CD4-positive, alpha-beta T cell (primary cell): ENCODE results near the gene HNRNPCL1. TPM values are rescaled to one million over a fixed set of nuclear protein-coding genes. Genes with fewer than 3 reads are reported as not detected.
"Not testable (repeated sequence)": the region's sequence is repeated elsewhere in the genome, so short reads cannot be mapped to it uniquely, and the experiment has no call there.

ENCODE experiments used
- ATAC-seq: fragments of 200-7000 bp; cut with Tn5 transposase; one replicate; pipeline ENCODE4 v1.10.0; 2022; ENCODE audit warnings: mild to moderate bottlenecking; ENCODE audit not compliant: poor library complexity
- CTCF ChIA-PET: fragments of 350-600 bp; sonication (Branson Sonifier 250); formaldehyde crosslinking; loops from one replicate; lab custom pipeline; 2021; ENCODE audit warnings: antibody characterized with exemption, inconsistent platforms; lab: Charles Lee
- POLR2A ChIA-PET: fragments of 350-600 bp; sonication (Branson Sonifier 250); formaldehyde crosslinking; loops from one replicate; lab custom pipeline; 2021; ENCODE audit warnings: antibody characterized with exemption, inconsistent platforms; lab: Charles Lee
- DNase-seq, 14 experiments: peaks; one replicate each; pipeline ENCODE4 v3.0.0-alpha.2; 2013 to 2020; ENCODE audit warnings: mixed read lengths in 2 of 14
- H3K27ac ChIP-seq, 2 donors: one replicate each; pipeline versions ENCODE4 v1.5.1 to v1.7.0; 2013; ENCODE audit warnings: low read length in 2 of 2, low read depth in 1 of 2, mild to moderate bottlenecking in 1 of 2
- H3K27me3 ChIP-seq, 2 experiments: 1 replicate in 1 of 2; 2 replicates in 1 of 2; pipeline versions ENCODE4 v1.6.1 to v1.7.0; 2013; ENCODE audit warnings: low read length in 2 of 2, control low read depth in 1 of 2, mild to moderate bottlenecking in 1 of 2, moderate library complexity in 1 of 2; ENCODE audit not compliant: insufficient read depth in 2 of 2, control insufficient read depth in 1 of 2
- H3K36me3 ChIP-seq: one replicate; pipeline ENCODE4 v1.6.1; 2013; ENCODE audit warnings: low read length, control low read depth; ENCODE audit not compliant: insufficient read depth
- H3K4me1 ChIP-seq: one replicate; pipeline ENCODE4 v1.6.1; 2013; ENCODE audit warnings: low read length, control low read depth; ENCODE audit not compliant: insufficient read depth
- H3K4me3 ChIP-seq: one replicate; pipeline ENCODE4 v1.5.1; 2013; ENCODE audit warnings: mild to moderate bottlenecking, low read length, moderate library complexity
- H3K9me3 ChIP-seq, 2 experiments: 1 replicate in 1 of 2; 2 replicates in 1 of 2; pipeline versions ENCODE4 v1.6.1 to v1.7.0; 2013; ENCODE audit warnings: low read length in 2 of 2, mild to moderate bottlenecking in 2 of 2, control low read depth in 1 of 2, moderate library complexity in 1 of 2; ENCODE audit not compliant: control insufficient read depth in 1 of 2, insufficient read depth in 1 of 2
- H3K27ac Mint-ChIP-seq: one replicate; pipeline ENCODE4 v1.8.0; 2020; ENCODE audit warnings: mixed read lengths
- H3K27me3 Mint-ChIP-seq: one replicate; pipeline ENCODE4 v1.8.0; 2021; ENCODE audit warnings: mixed read lengths
- H3K36me3 Mint-ChIP-seq: one replicate; pipeline ENCODE4 v1.8.0; 2021; ENCODE audit warnings: low read depth, mixed read lengths
- H3K4me1 Mint-ChIP-seq: one replicate; pipeline ENCODE4 v1.8.0; 2021; ENCODE audit warnings: low read depth, mixed read lengths
- H3K4me3 Mint-ChIP-seq: one replicate; pipeline ENCODE4 v1.8.0; 2020; ENCODE audit warnings: mild to moderate bottlenecking, mixed read lengths
- H3K9me3 Mint-ChIP-seq: one replicate; pipeline ENCODE4 v1.8.0; 2020; ENCODE audit warnings: mixed read lengths
- intact Hi-C, 2 experiments: fragments of 100-400 bp; cut with DNase I in 1 of 2; cut with micrococcal nuclease in 1 of 2; formaldehyde crosslinking; loops; one replicate each; pipeline versions ENCODE4 v1.15.1 to v1.9.0; 2023 to 2025; cut with DNase I, micrococcal nuclease
- total RNA-seq, 174 experiments: library from RNA in 2 of 174; stranded (reverse) in 2 of 174; gene quantifications; one replicate each; pipeline ENCODE4 v1.2.3 and lab custom pipeline; 2021 to 2026
- TF ChIP-seq, protein P1 (sequence below): fragments of 200-600 bp; IDR thresholded peaks from one replicate; pipeline ENCODE4 v1.8.0; 2022; ENCODE audit warnings: antibody characterized with exemption, mild to moderate bottlenecking

HNRNPCL1 gene
- total RNA-seq, 2 experiments from 2014 or later: not detected

GRCh38 chr1:12851779-12852178 is 3.3 kb upstream of the HNRNPCL1 start:
- Histone ChIP-seq H3K9me3 (no peaks in the 10 kb centered on the region), H3K27ac (no peak overlapping the region), H3K4me3 (no peak overlapping the region), H3K36me3 (no peaks in the 10 kb centered on the region), H3K27me3 (peaks cover 0 to 4% of the 10 kb centered on the region in 2 experiments), H3K4me1 (no peaks in the 10 kb centered on the region)
- DNase-seq: no peak
- ATAC-seq: no peak
- TF ChIP-seq, protein P1, sequence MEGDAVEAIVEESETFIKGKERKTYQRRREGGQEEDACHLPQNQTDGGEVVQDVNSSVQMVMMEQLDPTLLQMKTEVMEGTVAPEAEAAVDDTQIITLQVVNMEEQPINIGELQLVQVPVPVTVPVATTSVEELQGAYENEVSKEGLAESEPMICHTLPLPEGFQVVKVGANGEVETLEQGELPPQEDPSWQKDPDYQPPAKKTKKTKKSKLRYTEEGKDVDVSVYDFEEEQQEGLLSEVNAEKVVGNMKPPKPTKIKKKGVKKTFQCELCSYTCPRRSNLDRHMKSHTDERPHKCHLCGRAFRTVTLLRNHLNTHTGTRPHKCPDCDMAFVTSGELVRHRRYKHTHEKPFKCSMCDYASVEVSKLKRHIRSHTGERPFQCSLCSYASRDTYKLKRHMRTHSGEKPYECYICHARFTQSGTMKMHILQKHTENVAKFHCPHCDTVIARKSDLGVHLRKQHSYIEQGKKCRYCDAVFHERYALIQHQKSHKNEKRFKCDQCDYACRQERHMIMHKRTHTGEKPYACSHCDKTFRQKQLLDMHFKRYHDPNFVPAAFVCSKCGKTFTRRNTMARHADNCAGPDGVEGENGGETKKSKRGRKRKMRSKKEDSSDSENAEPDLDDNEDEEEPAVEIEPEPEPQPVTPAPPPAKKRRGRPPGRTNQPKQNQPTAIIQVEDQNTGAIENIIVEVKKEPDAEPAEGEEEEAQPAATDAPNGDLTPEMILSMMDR: no peak
- H3K4me1 Mint-ChIP-seq: no peaks in the 10 kb centered on the region
- peaks cover 28% of the 10 kb centered on the region for H3K27me3 Mint-ChIP-seq
- no peak overlapping the region for H3K27ac Mint-ChIP-seq
- H3K36me3 Mint-ChIP-seq: no peaks in the 10 kb centered on the region
- POLR2A ChIA-PET: no interaction called here
- CTCF ChIA-PET: no interaction called here
- H3K4me3 Mint-ChIP-seq: no peak overlapping the region
- H3K9me3 Mint-ChIP-seq: peaks cover 4% of the 10 kb centered on the region
- intact Hi-C loops: no loop called here

DNA sequence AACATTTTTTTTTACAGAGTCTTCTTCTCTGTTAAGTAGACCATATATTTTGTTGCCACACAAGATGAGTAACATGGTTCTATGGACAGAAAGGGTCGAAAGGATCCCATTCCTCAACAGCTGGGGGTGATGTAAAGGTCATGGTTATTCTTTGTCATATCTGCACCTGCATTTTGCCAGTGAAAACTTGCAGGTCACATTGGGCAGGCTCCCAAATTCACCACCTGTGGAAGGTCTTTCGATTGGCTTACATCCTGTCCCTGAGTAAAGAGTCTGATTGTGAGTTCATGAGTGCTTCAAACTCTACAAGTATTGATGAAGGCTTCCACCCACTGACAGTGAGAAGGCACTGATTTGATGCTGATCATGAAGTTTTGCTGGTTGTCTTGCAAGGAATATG is 15.3 kb downstream of the HNRNPCL1 start:
- CTCF ChIA-PET, H3K9me3 ChIP-seq, H3K27me3 ChIP-seq, H3K27ac ChIP-seq, H3K36me3 Mint-ChIP-seq, intact Hi-C loops, H3K4me3 ChIP-seq, DNase-seq, ATAC-seq, H3K4me1 Mint-ChIP-seq, H3K36me3 ChIP-seq, H3K4me1 ChIP-seq, H3K27ac Mint-ChIP-seq, H3K4me3 Mint-ChIP-seq, POLR2A ChIA-PET, H3K9me3 Mint-ChIP-seq: not testable (repeated sequence)
- peaks cover 21% of the 10 kb centered on the region for H3K27me3 Mint-ChIP-seq

DNA sequence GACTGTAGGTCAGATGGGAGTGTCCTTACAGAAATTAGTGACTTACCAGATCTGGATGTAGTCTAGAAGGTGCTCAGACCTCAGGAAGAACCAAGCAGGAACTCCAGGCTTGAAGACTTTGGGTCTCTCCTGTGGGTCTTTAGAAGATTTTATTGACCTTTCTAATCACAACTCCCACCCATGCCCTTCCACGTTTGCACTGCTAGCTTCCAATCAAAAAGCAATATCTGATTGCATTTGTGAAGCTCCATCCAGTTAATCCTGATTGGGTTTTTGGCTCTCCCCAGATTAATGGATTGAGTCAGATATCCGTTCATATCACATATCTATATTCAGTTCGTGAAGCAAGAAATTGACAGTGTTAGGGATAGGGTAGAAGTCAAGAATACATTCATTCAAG is 17.2 kb downstream of the HNRNPCL1 start, which contains the start of gene PRAMEF11:
Gene PRAMEF11 (minus strand): TSS at position 101 of the 400 bp plus-strand sequence. CDS start 2,621 bp downstream, outside the sequence.
- CTCF ChIA-PET, DNase-seq, H3K4me3 ChIP-seq, H3K27me3 ChIP-seq, H3K9me3 Mint-ChIP-seq, H3K4me1 Mint-ChIP-seq, POLR2A ChIA-PET, H3K4me1 ChIP-seq, ATAC-seq, H3K27ac Mint-ChIP-seq, H3K9me3 ChIP-seq, H3K4me3 Mint-ChIP-seq, intact Hi-C loops, H3K27ac ChIP-seq, H3K36me3 ChIP-seq, H3K36me3 Mint-ChIP-seq: not testable (repeated sequence)
- peaks cover 16% of the 10 kb centered on the region for H3K27me3 Mint-ChIP-seq

GRCh38 chr1:12819061-12819460 is 29.5 kb downstream of the HNRNPCL1 start:
- H3K4me3 Mint-ChIP-seq, H3K27ac ChIP-seq, H3K27ac Mint-ChIP-seq, H3K27me3 ChIP-seq, intact Hi-C loops, H3K4me1 ChIP-seq, H3K4me1 Mint-ChIP-seq, H3K36me3 ChIP-seq, H3K4me3 ChIP-seq, POLR2A ChIA-PET, H3K9me3 Mint-ChIP-seq, H3K9me3 ChIP-seq, H3K36me3 Mint-ChIP-seq, ATAC-seq, CTCF ChIA-PET, DNase-seq: not testable (repeated sequence)
- peaks cover 26% of the 10 kb centered on the region for H3K27me3 Mint-ChIP-seq
